Activated CD8-positive, alpha-beta memory T cell treated with anti-CD3 and anti-CD28 coated beads, Interleukin-2, amount 50 U/mL, for 1 hour (primary cell): ENCODE measurements around the gene VWDE.
"Not testable (repeated sequence)": the region's sequence is repeated elsewhere in the genome, so short reads cannot be mapped to it uniquely, and the experiment has no call there.

Source experiments
- DNase-seq: peaks from one replicate; pipeline ENCODE4 v3.0.0-alpha.2; 2020; ENCODE audit errors: extremely low read depth

VWDE gene

GRCh38 chr7:12401538-12402364 is 1.9 kb downstream of the VWDE start:
- DNase-seq: no peak

- no peak for DNase-seq
These were observed 5.5 kb downstream of the VWDE start for GRCh38 chr7:12398186-12398585.

- DNase-seq: no peak
These were observed 6.0 kb downstream of the VWDE start for GRCh38 chr7:12397671-12398070.

GRCh38 chr7:12396670-12397069 is 7.0 kb downstream of the VWDE start:
- DNase-seq: not testable (repeated sequence)

- no peak for DNase-seq
These were observed 11.6 kb downstream of the VWDE start for GRCh38 chr7:12391922-12392615.

GRCh38 chr7:12389089-12389700 is 14.5 kb downstream of the VWDE start:
- DNase-seq: no peak

GRCh38 chr7:12386313-12386740 is 17.3 kb downstream of the VWDE start:
- DNase-seq: no peak

GRCh38 chr7:12385364-12385786 is 18.3 kb downstream of the VWDE start:
- DNase-seq: no peak

GRCh38 chr7:12383377-12383776 is 20.3 kb downstream of the VWDE start:
- DNase-seq: no peak

GRCh38 chr7:12378389-12378788 is 25.3 kb downstream of the VWDE start:
- DNase-seq: no peak

- DNase-seq: no peak
These were observed 26.3 kb downstream of the VWDE start for GRCh38 chr7:12377406-12377805.

- DNase-seq: no peak
These were observed 29.9 kb downstream of the VWDE start for GRCh38 chr7:12373580-12374263.

- no peak for DNase-seq
These were observed 33.4 kb downstream of the VWDE start for GRCh38 chr7:12370249-12370648.

GRCh38 chr7:12369756-12370155 is 33.9 kb downstream of the VWDE start:
- no peak for DNase-seq

GRCh38 chr7:12369072-12369471 is 34.6 kb downstream of the VWDE start:
- DNase-seq: no peak

- no peak for DNase-seq
These were observed 42.7 kb downstream of the VWDE start for GRCh38 chr7:12360948-12361347.

- DNase-seq: no peak
These were observed 45.0 kb downstream of the VWDE start for GRCh38 chr7:12358694-12359093.

- no peak for DNase-seq
These were observed 46.2 kb downstream of the VWDE start for GRCh38 chr7:12357508-12357907.

- no peak for DNase-seq
These were observed 51.8 kb downstream of the VWDE start for GRCh38 chr7:12351843-12352242.

- DNase-seq: no peak
These were observed 52.7 kb downstream of the VWDE start for GRCh38 chr7:12350971-12351370.

- DNase-seq: no peak
These were observed 66.6 kb downstream of the VWDE start for GRCh38 chr7:12337095-12337494.
